Stimulated activated CD8-positive, alpha-beta memory T cell treated with anti-CD3 and anti-CD28 coated beads, Interleukin-7, amount 100 ng/mL, for 4 hours (primary cell): ENCODE data around the gene UEVLD.

Experiments used
- DNase-seq, 2 donors: peaks; one replicate each; pipeline ENCODE4 v3.0.0-alpha.2; 2020; ENCODE audit warnings: low read depth in 2 of 2

UEVLD gene

DNA sequence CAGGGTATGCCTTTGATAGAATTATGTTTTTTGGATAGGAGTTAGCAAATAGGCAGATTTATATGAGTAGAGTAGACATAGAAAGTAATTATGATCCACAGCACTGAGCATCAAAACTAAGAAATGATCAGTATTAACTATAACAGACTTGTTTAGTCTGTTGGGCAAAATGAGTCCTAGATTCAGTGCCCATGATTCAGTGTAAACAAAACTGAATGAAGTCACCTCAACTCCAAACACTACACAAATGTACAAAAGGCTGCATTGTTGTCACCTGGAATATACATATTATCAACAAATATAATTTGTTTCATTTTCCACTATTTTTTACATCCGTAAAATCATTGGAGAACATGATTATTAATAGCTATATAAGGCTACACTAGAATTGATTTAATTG, 6.7 kb downstream of the UEVLD start:
- no peak for DNase-seq

DNA sequence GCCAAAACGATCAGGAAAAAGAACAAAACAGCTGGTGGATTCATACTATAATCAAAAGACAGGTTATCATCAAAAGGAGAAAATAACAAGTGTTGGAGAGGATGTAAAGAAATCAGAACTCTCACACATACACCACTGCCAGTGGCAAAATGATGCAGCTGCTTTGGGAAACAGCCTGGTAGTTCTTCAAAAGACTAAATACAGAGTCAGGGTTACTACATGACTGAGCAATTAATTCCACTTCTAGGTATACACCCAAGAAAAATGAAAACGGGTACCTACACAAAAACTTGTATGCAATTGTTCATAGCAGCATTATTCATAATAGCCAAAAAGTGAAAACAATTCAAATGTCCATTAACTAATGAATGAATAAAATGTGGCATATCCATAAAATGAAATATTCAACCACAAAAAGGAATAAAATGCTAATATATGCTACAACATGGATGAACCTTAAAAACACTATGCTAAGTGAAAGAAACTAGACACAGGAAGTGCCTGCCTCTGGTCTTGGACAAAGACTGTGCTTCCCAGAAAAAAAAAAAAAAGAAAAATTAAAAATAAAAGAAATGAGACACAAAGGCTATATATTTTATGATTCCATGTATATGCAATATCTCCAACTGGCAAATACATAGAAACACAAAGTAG, 8.3 kb downstream of the UEVLD start:
- DNase-seq, result no peak

DNA sequence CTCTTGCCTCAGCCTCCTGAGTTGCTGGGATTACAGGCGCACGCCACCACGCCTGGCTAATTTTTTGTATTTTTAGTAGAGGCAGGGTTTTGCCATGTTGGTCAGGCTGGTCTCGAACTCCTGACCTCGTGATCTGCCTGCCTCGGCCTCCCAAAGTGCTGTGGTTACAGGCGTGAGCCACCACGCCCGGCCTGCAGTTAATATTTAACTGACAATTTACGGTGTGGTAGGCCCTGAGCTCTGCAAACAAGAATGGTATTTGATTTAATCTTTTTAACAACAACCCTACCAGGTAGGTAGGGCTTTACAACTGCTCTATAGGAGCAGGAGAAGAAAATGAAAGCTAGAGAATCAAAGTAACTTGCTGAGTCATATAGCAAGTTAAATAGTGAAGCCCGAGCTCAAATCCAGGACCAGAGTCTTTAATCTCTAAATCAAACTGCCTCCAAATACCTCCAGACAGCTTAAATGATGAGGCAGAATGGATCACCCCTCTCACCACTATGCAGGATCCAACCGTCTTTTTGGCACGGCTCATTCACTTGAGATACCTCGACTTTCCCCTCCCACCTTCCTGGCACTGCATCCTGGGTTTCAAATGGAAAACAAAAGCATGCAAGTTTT, 9.4 kb downstream of the UEVLD start:
- no peak for DNase-seq

DNA sequence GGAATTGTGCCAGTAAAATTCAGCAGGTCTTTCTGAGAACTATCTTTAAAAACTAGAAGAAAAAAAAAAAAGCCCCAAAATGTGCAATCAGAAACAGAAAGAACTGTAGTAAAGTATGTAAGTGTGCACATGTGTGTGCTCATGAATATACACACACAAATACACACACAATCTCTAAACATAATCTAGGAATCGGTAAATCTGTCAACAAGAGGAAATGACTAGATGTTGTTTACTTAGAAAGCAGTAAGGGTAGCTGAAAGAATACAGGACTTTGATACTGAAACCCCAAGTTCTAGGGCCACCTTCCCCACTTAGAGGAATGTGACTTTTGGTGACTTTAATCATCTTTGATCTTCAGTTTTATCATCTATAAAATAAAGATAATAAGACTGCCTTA, 13.2 kb downstream of the UEVLD start:
- DNase-seq, result no peak

- DNase-seq, result no peak
Observed at GRCh38 chr11:18567081-18567480, 21.5 kb downstream of the UEVLD start.

- DNase-seq, result no peak
Observed at GRCh38 chr11:18566406-18566805, 22.1 kb downstream of the UEVLD start.

DNA sequence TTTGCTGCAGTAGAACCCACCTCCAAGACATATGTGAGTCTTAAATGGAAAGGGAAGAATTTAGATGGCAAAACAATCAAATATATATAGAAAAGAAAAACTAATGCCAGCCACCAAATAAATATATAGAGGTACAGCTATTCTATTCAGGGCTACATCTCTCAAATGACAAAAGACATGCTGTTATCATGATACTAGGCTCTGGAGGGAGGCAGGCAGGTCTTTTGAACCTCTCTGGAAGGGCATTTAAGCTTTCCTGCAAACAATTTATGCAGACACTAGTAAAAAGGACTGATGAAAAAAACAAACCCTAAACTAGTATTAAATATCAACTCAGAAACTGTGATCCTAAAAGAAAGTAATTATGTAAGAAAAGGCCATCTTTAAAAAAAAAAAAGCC, 24.4 kb downstream of the UEVLD start:
- no peak for DNase-seq

GRCh38 chr11:18563090-18563730, 25.3 kb downstream of the UEVLD start:
- DNase-seq, result no peak

GRCh38 chr11:18548001-18548400, 40.5 kb downstream of the UEVLD start:
- DNase-seq, result no peak

DNA sequence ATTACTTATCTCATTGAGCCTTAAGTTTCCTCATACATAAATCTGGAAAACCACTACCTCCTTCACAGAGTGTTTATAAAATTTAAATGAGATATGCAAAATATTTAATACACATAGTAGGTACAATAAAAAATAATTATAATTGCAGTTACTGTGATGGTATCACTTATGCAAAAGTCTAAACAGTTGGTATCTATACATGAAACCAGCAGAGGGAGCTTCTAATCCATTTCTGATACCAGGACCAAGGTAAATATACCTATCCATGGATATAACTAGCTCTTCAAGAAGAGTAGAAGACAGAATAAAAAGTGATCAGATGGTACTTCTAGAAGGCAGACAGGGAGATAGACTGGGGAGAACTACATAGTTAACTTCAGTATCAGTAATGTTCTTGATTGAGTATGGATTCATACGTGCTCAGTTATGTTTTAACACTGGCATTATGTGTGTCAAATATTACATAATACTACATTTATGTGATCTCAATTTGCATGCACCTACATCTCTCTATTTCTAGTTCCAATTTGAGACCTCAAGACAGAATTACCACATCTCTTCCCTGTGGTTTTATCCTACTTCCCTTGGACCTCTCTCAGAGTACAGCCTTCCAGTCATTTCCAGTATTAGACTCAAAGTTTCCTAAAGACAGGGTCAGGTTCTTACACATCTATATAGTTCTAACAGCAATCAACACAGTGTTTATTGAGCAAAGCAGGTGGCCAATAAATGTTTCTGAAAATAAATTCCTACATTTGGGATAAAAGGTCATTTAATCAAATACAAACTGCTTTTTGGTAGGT, 48.1 kb downstream of the UEVLD start:
- DNase-seq, result no peak

DNA sequence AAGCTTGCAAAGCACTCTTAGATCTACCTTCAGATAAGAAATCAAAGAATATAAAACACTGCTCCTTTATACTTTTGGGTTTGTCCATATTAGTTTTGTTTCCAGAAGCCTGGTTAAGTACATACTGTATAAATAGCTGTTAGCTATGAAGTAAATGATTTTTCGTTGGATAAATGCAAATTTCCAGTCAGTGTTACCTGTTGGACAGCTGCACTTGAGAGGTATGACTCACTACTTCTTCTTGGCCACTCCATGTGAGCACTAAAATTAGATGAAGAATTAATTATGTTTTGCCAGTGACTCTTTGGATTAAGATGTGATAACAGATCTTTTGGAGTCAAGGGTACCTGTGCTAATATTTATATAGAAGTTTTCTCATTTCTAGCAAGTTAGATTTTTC, 52.3 kb downstream of the UEVLD start:
- DNase-seq, result no peak

- no peak for DNase-seq
Observed at GRCh38 chr11:18534245-18534644, 54.3 kb downstream of the UEVLD start.

GRCh38 chr11:18533365-18533764, 55.2 kb downstream of the UEVLD start:
- no peak for DNase-seq

GRCh38 chr11:18527512-18527911, 61.0 kb downstream of the UEVLD start:
- no peak for DNase-seq

DNA sequence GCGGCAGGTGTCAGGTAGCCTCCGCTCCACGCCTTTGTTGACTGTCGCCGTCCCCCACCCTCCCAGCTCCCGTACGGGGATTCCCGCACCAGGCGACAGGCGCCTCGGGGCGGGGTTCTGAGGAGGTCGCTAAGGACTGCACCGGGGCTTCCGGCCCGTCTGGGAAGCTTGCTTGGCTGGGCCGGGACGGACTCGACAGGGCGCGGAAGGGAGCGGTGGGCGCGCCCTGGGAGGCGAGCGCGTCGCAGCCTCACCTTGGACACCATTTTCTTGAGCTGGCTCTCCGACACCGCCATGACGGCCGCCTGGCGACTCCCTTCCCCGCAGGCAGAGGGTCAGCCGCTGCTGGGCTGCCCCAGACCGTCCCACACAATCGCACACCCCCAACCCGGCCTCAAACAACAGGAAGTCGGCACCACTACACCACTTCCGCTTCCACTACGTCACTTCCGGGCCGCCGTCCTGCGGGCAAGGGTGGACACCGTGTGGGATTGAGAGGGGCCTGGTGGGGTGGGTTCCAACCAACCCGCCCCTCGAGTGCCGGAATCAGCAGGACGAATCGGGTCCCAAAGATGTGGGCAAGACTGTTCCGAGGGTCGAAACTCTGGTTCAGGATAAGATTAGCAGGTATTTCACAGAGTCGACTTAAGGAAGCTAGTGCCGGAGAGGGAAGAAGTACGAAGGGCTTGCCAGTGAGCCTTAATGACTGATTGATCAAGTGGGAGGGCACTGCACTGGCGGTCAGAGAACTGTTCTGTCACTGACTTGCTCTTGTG, 61.8 kb downstream of the UEVLD start, which contains the start of gene TSG101:
TSS of gene TSG101 (minus strand) at position 422 of the 776 bp plus-strand sequence. CDS start at position 296, 126 bp downstream.
- DNase-seq, result peak; percentile 88 to 89

- DNase-seq, result no peak
Observed at GRCh38 chr11:18526130-18526520, 62.4 kb downstream of the UEVLD start.

DNA sequence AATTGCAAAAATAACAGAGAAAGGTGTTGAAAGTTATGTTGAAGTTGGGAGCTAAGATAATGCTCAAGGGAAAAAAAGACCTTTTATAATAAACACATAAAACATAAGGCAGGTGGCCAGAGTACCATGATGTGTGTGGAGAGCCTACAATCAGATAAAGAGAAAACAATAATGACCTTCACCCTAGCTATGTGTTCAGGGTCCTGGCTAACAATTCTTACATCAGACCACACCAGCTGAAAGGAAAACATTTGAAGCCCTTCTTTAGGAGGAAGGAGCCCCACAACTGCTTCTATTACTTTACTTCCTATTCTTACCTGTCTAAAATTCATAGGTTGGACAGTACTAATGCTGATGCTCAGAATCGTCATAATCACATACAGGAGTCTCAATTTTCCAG, 64.3 kb downstream of the UEVLD start:
- DNase-seq, result no peak

DNA sequence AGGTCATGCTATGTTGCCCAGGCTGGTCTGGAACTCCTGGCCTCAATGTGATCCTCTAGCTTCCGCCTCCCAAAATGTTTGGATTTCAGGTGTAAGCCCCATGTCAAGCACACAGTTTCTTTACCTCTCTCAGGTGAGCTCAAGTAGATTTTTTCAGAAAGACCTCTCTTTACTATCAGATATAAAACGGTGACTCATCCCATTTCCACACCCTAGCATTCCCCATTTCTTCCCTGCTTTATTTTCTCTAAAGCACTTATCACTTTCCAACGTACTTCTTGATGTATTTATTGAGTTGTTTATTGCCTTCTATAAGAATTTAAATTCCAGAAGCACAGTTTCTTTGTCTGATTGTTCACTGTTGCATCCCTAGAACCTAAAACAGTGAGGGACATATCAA, 65.5 kb downstream of the UEVLD start:
- no peak for DNase-seq

- DNase-seq, result no peak
Observed at GRCh38 chr11:18522388-18522787, 66.1 kb downstream of the UEVLD start.

GRCh38 chr11:18521122-18521521, 67.4 kb downstream of the UEVLD start:
- DNase-seq, result no peak

- DNase-seq, result no peak
Observed at GRCh38 chr11:18502352-18502751, 86.2 kb downstream of the UEVLD start.

DNA sequence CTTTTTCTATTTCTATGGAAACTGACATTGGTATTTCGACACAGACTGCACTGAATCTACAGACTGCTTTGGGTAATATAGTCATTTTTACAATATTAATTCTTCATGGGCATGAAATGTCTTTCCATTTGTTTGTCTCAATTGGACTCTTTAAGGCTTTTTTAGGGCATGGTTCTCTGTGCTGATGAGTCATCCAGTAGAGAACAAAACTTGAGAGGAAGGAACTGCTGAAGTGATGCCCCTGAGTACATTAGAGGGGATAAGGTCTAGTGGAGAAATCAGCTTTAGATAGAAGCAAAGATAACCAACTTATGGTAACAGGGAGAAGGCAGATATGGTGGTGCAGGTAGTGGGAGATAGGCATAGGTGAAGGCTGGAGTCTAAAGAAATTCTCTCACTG, 86.9 kb downstream of the UEVLD start:
- no peak for DNase-seq
